ENCODE results near the gene HTR1A.

HTR1A gene

DNA sequence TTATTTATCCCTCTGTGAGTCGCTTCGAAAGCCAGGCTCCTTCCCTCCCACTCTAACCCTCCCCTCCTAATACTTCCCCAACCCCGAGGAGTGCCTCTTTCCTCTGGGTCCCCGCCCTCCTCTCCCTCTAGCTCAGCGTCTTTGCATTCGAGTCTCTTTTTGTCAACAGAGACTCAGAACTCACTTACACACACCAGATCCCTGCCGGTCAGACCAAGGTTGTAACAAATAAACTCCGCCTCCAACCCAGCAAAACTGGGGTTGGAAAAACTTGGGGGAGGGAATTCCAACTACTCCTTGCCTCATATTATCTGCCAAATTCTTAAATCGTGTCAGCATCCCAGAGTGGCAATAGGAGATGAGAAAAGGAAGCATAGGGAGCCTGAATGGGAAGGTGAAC, at the start of gene HTR1A:
Gene HTR1A (minus strand): TSS at position 167 of the 400 bp plus-strand sequence. CDS start 726 bp downstream, outside the sequence.
- DNase-seq (ENCODE audit: low read depth in 2 of 2), result no peak

DNA sequence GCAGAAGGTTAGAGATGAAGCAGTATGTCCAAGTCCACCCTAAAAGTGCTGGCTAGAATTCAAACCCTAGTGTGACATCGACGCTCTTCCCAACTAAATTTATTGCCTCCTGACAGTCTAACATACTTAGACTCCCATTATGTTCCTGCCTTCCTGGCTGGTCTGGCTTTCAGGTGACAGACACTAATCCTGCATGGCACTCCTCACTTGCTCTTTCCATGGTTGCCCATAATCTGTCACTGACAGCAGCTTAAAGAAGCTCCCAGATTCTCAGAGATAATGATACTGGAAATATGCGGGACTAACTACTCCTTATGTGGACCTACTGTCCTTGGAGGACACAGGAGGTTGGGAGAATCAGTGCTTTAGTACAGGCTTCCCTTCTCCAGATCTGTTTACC, 41.7 kb upstream of the HTR1A start:
- DNase-seq (ENCODE audit: low read depth in 2 of 2), result no peak

DNA sequence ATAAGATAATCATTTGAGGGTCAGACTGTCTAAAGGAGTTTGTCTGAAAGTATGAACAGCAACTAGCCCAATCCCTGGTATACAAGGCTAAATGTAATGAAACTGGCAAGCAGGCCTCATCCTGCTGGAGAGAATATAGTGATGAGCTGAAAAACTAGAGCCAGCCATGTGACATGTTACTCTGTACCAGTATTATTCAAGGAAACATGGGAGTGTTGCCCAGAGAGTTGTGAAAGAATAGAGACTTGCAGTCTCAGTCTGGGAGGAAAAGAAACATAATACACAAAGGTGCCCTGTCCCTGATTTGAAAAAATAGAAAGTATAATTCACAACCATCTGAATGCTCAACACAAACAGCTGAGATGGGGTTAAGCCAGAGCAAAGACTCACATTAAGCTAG, 37.9 kb upstream of the HTR1A start:
- DNase-seq (ENCODE audit: low read depth in 2 of 2), result no peak

DNA sequence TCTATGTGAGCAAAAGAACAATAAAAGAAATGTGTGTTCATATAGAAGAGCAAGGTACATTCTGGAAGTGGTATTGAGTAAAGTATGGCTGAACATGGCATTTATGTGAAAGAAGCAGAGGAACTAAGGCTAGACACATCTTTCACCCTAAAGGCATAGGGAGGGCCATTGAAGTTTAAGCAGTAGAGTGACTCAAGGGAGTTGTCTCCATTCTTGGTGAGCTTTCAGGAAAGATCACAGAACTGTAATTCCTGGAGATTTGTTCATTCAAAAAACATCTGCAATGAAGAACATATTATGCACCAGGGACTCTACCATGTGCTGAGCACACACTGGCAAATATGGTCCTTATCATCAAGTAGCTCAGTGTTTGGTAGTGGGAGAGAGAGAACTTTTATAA, 24.8 kb upstream of the HTR1A start:
- DNase-seq (ENCODE audit: low read depth in 2 of 2), result no peak

DNA sequence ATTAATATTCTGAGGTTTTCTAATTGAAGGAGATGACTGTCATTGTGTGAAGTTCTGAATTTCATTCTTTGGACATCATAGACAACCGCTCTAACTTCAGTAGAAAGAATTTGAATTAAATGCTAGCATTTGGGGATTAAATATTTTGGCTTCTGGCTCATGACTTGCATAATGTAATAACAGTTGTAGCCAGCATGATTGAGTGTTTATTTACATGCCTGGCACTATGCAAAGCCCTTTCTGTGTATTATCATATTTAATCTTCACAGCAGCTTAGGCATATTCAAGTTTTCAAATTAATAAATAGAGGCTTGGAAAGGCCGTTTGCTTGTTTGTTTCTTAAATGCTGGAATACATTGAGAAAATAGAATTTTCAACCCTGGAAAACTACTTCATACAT, 19.6 kb upstream of the HTR1A start:
- DNase-seq (ENCODE audit: low read depth in 2 of 2), result no peak

DNA sequence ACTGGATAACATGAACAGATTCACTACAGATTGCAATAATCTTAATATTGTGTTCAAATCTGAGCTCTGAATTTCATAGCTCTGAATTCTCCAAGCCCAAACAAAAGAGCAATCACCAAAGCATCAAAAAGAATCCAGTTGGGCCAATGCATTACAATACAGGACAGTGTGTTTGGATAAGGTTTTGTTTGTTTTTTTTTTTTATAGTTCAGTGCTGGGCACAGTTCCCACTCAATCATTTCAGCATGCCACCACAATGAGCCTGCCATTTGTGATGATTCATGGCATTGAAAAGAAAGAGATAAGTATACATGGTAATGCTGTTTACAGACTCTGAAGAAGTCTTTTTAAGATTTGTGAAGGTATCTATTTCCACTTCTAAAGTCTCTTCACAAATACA, 1.7 kb upstream of the HTR1A start:
- no peak for DNase-seq (ENCODE audit: low read depth in 2 of 2)

DNA sequence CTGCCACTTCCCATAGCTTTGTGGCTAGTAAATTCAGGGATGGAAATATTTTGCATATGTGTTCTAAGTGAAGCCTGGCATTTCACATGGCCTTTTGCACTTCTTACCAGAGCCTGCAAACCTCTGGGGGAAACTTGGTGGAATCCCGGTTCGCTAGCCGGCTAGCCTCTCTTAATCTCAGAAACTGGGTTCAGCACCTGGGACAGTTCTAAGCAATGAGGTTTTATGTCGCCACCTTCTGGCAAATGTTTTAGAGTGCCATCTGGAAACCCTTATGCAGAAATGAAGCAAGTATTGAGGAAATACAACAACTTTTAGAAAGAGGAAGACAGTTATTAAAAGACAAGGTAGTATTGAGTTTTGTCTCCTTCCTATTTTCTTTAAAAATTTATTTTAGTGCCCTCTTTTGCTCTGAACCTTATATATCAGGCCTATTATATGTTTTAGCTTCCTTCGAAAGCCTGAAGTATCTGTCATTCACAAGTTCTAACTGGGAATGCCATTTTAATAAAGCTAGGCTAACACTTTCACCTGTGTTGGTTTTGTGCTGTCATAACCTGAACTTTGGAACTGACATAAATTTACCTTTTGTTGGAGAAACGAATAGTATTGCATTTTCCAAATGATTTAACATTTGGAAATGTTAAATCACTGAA, 963 bp upstream of the HTR1A start:
- peak in 1 of 2 donors; percentile 9 for DNase-seq (ENCODE audit: low read depth in 2 of 2)

DNA sequence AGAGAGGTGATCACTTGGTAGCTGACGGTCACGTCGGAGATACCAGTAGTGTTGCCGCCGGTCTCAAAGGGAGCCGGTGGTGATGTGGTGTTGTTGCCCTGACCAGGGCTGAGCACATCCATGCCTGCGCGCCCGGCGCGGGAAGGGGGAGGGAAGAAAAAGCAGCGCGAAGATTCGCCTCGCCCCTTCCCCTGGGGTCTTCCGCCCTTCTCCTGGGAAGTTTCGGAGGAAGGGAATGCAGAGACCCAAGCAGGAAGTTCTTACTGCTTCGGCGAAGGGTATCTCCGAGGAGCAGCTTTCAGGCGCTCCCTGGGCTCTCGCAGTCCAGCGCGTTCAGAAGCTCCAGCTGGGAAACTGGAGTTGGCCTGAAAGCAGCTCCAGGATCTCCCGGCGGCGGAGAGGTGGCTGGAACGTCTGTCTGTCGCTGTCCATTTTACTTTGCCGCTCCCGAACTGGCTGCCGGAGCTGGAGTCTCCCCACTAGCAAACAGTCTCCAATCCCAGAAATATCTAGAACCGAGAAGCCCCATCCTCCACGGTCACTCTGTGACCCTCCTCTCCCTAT, 565 bp downstream of the HTR1A start:
- DNase-seq (ENCODE audit: low read depth in 2 of 2), result no peak

DNA sequence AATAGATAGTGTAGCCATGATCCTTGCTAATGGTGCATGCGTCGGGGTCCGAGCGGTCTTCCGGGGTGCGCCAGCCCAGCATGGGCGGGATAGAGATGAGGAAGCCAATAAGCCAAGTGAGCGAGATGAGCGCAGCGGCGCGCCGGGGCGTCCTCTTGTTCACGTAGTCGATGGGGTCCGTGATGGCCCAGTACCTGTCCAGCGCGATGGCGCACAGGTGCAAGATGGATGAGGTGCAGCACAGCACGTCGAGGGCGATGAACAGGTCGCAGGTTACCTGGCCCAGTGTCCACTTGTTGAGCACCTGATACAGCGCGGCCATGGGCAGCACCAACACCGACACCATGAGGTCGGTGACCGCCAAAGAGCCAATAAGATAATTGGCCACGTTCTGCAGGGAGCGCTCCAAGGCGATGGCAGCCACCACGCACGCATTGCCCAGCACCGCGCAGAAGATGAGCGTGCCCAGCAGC, 1.1 kb downstream of the HTR1A start:
- no peak for DNase-seq (ENCODE audit: low read depth in 2 of 2)

DNA sequence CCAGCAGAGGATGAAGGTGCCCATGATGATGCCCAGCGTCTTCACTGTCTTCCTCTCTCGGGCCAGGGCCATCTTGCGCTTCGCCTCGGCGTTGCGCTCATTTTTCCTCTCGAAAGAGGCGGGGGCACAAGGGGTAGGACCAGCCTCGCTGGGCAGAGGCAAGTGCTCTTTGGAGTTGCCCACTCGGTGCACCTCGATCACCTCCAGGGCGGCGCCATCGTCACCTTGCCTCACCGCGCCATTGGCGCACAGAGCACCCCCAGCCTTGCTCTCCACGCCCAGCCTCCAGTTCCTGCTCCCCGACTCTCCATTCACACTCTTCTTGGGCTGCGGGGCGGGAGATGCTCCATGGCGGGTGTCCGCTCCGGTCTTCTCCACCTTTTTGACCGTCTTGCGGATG, 1.6 kb downstream of the HTR1A start:
- no peak for DNase-seq (ENCODE audit: low read depth in 2 of 2)

DNA sequence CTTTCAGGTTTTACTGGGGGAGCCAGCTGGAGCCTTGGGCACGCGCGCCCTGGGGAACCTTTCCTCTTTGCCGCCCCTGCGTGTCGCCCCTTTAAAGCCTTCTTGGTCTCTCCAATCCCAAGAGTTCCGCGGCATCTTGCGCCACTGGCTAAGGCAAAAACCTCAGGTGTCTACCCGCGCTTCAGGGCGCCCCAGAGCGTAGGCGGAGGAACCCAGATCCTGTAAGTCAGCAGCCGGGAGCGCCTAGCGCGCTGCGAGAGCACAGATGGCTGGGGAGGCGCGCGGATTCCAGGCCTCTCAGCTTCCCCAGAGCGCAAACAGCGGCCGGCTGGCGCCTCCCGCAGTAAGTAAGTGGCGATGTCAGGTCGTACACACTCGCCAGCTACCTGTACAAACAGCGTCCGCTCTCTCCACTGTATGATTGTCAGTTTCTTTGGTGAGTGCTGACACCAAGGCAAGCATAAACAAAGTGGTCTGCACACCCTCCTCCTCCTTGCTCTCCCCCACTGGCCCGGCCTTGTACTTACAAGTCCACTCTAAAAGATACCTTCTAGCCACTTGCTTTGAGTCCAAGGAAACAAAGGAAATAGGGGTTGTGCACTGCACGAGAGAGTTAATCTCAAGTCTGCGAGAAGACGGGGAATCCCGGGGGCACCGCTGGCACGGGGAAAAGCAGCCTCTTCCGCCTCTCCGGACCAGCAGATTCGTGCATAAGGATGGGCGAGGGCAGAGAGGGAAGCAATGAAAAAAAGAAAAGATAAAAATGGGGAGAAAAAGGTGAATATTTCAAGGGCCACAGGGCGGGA, 2.9 kb downstream of the HTR1A start:
- DNase-seq (ENCODE audit: low read depth in 2 of 2), result no peak

DNA sequence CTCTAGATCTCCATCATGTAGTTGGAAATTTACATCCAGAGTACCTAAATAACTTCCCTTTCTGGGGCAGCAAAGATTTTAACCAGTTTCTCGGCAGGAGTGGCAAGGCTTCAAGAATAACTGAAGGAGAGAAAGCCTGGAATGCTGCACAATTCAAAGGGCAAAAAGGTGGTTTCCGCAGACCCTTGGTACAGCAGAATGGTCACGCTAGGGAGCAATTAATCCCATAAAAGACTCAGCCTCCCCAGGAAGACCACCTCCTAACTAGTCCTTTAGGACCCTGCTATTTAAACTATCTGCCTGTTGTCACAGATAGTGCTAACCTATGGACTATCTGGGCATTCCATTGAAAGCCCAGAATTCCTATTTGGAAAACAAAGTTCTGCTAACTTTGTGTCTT, 3.6 kb downstream of the HTR1A start:
- no peak for DNase-seq (ENCODE audit: low read depth in 2 of 2)

DNA sequence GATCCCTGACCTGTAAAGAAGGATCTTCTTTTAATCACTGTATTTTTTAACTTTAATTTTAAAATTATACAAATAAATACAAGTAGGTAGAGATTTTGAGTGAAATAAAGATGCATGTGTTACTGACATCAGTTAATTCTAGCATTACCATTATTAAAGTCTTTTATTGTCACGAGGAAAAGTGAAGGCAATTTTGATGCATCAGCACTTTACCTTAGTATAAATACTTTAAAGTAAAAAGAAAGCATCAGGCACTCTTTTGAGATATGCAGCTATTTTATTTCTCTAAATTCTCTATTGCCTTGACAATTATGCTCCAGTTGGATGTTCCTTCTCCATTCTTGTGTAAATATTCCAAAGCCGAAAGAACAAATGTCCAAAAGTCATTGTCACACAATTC, 4.6 kb downstream of the HTR1A start:
- no peak for DNase-seq (ENCODE audit: low read depth in 2 of 2)

DNA sequence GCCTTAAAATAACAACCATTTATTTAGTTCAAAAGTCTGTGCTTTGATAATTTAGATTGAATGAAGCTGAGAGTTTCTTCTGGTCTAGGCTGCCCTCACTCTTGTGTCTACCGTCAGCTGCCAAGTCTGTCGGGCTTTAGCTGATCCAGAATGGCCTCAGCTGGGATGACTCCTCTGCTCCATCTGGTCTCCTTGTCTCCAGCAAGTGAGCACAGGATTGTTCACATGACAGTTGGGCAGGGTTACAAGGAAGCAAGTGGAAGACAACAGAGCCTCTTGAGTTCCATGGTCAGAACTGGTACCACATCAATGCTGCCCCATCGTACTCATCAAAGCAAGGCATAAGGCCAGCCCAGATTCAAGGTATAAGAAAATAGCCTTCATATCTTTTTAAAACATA, 9.0 kb downstream of the HTR1A start:
- no peak for DNase-seq (ENCODE audit: low read depth in 2 of 2)

DNA sequence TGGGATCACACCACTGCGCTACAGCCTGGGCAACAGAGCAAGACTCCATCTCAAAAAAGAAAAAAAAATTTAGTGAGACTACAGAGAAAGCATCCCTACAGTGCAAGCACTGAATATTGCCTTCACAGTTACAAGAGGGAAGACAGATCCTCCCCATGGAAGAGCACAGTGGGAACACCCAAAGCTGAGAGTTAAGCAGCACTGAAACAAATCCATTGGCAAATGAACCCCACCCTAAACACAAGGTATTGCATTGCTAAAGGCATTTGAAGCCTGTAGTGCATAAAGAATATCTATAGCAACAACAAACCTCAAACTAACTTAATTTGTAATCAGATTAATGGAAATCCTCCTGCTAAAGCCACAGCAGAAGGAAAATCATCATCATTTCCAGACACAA, 27.1 kb downstream of the HTR1A start:
- DNase-seq (ENCODE audit: low read depth in 2 of 2), result no peak

DNA sequence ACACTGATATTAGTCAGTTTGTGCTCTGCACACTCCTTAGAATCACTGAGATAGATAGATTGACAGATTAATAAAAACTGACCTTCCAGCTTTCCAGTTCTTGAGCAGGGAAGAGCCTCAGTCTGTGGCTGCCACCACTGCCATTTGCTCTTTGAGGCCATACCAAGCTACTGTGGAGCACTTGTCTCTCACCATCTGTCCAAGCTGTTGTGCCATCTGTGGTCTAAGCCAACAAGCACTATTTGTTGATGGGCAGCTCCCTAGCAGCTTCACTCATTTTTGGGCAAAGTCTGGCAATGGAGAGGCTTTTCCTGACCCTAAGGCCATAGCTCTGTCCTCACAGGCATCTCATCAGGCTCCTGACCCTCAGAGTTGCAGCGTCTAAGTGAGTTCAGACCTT, 30.4 kb downstream of the HTR1A start:
- no peak for DNase-seq (ENCODE audit: low read depth in 2 of 2)

DNA sequence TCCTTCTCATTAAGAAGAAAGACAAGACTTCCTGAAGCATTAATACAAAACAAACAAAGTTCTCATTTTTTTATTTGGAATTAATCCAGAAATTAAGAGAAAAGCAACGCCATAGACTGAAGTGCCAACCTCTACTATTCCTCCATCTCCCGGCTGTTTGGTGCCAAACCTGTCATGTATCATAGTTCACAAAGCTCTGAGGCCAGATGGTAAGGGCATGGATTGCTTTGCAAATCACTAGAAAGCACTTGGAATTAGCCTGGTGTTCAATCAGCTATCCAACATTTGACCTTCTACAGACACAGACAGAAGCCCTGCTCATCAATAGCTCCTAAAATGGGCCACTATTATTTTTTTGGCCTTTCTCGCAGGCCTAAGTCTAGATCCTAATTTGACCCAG, 33.8 kb downstream of the HTR1A start:
- DNase-seq (ENCODE audit: low read depth in 2 of 2), result no peak

DNA sequence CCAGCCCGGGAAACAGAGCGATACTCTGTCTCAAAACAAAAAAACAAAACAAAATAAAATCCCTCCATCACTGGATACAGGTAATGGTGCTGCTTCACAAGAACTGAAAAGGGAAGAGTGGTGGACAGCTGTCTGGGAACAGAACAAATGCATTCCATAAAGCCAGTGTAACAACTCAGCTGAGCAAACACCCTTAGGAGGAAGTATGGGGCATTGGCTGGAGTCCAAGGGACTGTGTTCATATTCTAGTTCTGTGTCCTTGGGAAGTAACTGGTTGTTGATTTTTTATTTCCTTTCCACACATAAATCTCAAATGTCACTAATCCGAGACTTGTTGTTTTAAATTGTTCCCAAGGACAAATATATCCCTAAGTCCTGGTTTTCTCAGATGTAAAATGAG, 38.3 kb downstream of the HTR1A start:
- no peak for DNase-seq (ENCODE audit: low read depth in 2 of 2)

DNA sequence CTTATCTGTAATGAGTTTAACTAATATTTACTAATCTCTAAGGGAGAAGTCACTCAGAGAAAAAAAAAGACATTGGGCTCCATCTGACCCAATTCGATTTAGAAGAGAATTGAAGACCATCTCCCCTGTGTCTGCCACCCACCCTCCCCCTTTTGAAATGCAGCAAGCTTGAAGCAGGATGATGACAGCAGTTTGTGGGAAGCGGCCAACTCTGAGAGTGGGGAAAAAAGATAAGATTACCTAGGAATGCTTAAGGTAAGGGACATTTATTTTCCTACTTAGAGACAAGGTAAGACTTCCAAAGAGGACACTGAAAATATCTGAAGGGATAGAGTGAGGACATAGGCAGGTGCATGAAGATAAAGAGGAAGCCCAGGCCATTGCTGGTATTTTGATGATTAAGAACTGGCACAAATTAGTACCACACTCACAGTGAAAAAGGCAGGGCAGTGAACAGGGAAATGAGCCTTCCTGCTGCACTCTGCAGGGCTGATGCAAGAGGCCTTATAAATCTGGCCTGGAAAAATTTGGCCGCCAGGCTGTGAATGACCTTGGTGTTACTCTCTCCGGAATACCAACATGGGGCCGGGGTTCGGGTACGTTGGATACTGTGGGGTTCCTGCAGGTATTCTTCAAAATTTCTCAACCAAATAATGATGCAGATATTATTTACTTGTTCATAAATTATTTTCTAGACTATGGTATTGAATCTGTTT, 42.3 kb downstream of the HTR1A start:
- no peak for DNase-seq (ENCODE audit: low read depth in 2 of 2)

DNA sequence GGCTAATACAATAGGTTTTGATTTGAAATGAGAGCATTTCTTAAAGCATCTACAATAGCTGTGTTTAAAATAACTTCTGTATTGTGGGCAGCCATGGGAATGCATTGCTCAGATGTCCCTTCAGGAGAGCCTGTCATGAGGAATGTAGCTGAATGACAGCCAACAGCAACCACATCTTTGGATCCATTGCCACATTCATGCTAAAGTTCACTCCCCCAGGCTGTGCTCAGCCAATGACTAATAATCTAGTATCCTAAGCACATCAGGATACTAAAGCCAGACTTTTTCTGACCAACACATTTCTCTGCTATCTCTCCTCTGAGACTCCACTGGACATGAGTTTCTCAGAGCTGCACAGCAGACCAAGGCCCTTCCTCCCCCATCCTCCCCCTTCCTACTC, 45.5 kb downstream of the HTR1A start:
- no peak for DNase-seq (ENCODE audit: low read depth in 2 of 2)

DNA sequence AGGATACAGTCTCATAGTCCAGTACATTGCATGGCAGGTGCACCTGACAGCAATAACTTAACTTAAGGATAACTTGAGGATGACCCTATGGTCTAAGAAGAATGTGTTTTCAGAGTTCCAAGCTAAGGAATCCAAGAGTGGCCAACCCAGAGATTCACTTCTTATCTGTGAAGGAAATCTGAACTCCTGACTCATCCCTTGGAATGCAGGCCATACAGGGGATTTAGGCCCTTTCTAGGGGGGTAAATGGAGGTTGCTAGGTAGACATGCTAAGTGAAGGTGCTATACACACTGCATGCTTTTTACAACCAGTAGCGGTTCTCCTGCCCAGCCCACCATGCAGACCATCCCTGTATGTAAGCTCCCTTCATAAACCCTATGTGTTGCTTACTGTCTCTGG, 50.4 kb downstream of the HTR1A start:
- DNase-seq (ENCODE audit: low read depth in 2 of 2), result no peak
